HepG2 (cell line): ENCODE results near the gene CHRNA3. TPM values are rescaled to one million over a fixed set of nuclear protein-coding genes. Genes with fewer than 3 reads are reported as not detected.

ENCODE experiments used
- ATRX ChIP-seq: sonication (generic); formaldehyde crosslinking; IDR thresholded peaks from 2 replicates; pipeline ENCODE4 v1.4.0; 2020; ENCODE audit warnings: missing genetic modification reagents, borderline replicate concordance
- ESRRA ChIP-seq: sonication (generic); formaldehyde crosslinking; IDR thresholded peaks from 2 replicates; pipeline ENCODE4 v1.5.1; 2020; ENCODE audit warnings: mild to moderate bottlenecking, low read depth, missing genetic modification reagents
- SALL1 ChIP-seq: sonication (generic); formaldehyde crosslinking; IDR thresholded peaks from 2 replicates; pipeline ENCODE4 v1.8.0; 2022; ENCODE audit warnings: mild to moderate bottlenecking, missing genetic modification reagents
- ZFP90 ChIP-seq: sonication (generic); formaldehyde crosslinking; IDR thresholded peaks from 2 replicates; pipeline ENCODE4 v1.8.0; 2022; ENCODE audit warnings: missing genetic modification reagents, mild to moderate bottlenecking, inconsistent platforms, borderline replicate concordance
- ZMYM3 ChIP-seq: sonication (generic); formaldehyde crosslinking; IDR thresholded peaks from 2 replicates; pipeline ENCODE4 v1.5.1; 2020; ENCODE audit warnings: mild to moderate bottlenecking, missing genetic modification reagents
- ZNF672 ChIP-seq: sonication (generic); formaldehyde crosslinking; IDR thresholded peaks from 2 replicates; pipeline ENCODE4 v1.8.1; 2022; ENCODE audit warnings: missing genetic modification reagents
- ZNF782 ChIP-seq: sonication (generic); formaldehyde crosslinking; IDR thresholded peaks from 2 replicates; pipeline ENCODE4 v1.4.0; 2020; ENCODE audit warnings: missing genetic modification reagents, mild to moderate bottlenecking, borderline replicate concordance
- polyA plus RNA-seq, 8 experiments: library from polyadenylated mRNA; depleted of rRNA in 3 of 8; stranded (reverse) in 7 of 8; unstranded in 1 of 8; fragments of >200 nt; fragmentation: Illumina TruSeq in 4 of 8; extraction: Trizol in 4 of 8; gene quantifications; 2 replicates each; pipeline versions ENCODE4 v1.2.1 to v1.2.3, GENCODE V29; 2011 to 2016; ENCODE audit warnings: low read depth in 4 of 8, missing spikeins in 1 of 8, mixed read lengths in 1 of 8; ENCODE audit not compliant: insufficient read depth in 1 of 8
- total RNA-seq, 5 experiments: library from RNA; depleted of rRNA; stranded (reverse); fragments of >200 nt; fragmentation: Illumina TruSeq; extraction: Trizol; gene quantifications; 2 replicates each; pipeline ENCODE4 v1.2.3, GENCODE V29; 2016; ENCODE audit warnings: low read depth in 1 of 5
- TF ChIP-seq, protein P1 (sequence below): sonication (generic); formaldehyde crosslinking; IDR thresholded peaks from 2 replicates; pipeline ENCODE4 v1.4.0; 2020; ENCODE audit warnings: missing genetic modification reagents
- TF ChIP-seq, protein P2 (sequence below): fragments of 450-650 bp; IDR thresholded peaks from 2 replicates; pipeline ENCODE4 v1.6.1; 2017
- TF ChIP-seq, protein P3 (sequence below): sonication (generic); formaldehyde crosslinking; conservative IDR thresholded peaks from 2 replicates; pipeline ENCODE4 v1.8.1; 2023; ENCODE audit warnings: missing genetic modification reagents
- TF ChIP-seq, protein P4 (sequence below): sonication (generic); formaldehyde crosslinking; IDR thresholded peaks from 2 replicates; pipeline ENCODE4 v1.5.0; 2020; ENCODE audit warnings: mild to moderate bottlenecking, missing genetic modification reagents
- TF ChIP-seq, protein P5 (sequence below): IDR thresholded peaks from 2 replicates; pipeline ENCODE4 v1.6.1; 2016; ENCODE audit warnings: low read depth, missing genetic modification reagents, missing compliant biosample characterization

The CHRNA3 gene
- total and polyA plus RNA-seq, 2 of the 13 experiments (the other 11 are each of a cell fraction or from before 2014, with no cell fraction given) = not detected

DNA sequence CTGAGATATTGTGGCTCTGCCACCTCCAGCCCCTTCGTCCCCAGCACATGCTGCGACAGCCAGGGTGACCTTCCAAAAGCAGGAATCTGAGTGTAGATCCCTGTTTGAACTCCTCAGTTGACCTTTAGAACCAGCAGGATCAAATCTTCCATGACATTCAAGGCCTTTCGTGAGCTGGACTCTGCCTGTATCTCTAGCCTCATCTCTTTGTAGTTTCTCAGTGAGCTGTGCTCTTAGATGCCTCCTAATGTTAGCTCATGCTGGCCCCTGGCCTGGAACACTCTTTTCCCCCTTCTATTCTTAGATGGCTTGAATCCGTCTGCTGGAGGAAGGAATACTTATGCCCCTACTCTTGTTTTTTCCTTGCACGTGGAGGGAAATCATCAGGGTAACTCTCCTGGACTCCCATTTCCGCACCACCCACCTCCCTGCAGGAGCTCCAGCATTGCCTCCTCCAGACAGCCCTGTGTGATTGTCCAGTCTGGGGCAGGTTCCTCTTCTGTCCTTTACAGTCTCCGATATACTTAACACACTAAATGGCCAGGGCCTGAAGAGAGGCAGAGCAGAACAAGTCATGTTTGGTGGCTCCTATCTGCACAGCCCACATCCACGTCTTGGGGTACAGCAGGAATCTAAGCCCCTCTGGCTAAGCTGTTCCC, 46.9 kb upstream of the CHRNA3 start (continued):
- TF ChIP-seq, protein P1, sequence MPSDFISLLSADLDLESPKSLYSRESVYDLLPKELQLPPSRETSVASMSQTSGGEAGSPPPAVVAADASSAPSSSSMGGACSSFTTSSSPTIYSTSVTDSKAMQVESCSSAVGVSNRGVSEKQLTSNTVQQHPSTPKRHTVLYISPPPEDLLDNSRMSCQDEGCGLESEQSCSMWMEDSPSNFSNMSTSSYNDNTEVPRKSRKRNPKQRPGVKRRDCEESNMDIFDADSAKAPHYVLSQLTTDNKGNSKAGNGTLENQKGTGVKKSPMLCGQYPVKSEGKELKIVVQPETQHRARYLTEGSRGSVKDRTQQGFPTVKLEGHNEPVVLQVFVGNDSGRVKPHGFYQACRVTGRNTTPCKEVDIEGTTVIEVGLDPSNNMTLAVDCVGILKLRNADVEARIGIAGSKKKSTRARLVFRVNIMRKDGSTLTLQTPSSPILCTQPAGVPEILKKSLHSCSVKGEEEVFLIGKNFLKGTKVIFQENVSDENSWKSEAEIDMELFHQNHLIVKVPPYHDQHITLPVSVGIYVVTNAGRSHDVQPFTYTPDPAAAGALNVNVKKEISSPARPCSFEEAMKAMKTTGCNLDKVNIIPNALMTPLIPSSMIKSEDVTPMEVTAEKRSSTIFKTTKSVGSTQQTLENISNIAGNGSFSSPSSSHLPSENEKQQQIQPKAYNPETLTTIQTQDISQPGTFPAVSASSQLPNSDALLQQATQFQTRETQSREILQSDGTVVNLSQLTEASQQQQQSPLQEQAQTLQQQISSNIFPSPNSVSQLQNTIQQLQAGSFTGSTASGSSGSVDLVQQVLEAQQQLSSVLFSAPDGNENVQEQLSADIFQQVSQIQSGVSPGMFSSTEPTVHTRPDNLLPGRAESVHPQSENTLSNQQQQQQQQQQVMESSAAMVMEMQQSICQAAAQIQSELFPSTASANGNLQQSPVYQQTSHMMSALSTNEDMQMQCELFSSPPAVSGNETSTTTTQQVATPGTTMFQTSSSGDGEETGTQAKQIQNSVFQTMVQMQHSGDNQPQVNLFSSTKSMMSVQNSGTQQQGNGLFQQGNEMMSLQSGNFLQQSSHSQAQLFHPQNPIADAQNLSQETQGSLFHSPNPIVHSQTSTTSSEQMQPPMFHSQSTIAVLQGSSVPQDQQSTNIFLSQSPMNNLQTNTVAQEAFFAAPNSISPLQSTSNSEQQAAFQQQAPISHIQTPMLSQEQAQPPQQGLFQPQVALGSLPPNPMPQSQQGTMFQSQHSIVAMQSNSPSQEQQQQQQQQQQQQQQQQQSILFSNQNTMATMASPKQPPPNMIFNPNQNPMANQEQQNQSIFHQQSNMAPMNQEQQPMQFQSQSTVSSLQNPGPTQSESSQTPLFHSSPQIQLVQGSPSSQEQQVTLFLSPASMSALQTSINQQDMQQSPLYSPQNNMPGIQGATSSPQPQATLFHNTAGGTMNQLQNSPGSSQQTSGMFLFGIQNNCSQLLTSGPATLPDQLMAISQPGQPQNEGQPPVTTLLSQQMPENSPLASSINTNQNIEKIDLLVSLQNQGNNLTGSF (CRISPR knock-in tag) = no peak
- TF ChIP-seq, protein P2, sequence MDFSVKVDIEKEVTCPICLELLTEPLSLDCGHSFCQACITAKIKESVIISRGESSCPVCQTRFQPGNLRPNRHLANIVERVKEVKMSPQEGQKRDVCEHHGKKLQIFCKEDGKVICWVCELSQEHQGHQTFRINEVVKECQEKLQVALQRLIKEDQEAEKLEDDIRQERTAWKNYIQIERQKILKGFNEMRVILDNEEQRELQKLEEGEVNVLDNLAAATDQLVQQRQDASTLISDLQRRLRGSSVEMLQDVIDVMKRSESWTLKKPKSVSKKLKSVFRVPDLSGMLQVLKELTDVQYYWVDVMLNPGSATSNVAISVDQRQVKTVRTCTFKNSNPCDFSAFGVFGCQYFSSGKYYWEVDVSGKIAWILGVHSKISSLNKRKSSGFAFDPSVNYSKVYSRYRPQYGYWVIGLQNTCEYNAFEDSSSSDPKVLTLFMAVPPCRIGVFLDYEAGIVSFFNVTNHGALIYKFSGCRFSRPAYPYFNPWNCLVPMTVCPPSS = no peak
- TF ChIP-seq, protein P3, sequence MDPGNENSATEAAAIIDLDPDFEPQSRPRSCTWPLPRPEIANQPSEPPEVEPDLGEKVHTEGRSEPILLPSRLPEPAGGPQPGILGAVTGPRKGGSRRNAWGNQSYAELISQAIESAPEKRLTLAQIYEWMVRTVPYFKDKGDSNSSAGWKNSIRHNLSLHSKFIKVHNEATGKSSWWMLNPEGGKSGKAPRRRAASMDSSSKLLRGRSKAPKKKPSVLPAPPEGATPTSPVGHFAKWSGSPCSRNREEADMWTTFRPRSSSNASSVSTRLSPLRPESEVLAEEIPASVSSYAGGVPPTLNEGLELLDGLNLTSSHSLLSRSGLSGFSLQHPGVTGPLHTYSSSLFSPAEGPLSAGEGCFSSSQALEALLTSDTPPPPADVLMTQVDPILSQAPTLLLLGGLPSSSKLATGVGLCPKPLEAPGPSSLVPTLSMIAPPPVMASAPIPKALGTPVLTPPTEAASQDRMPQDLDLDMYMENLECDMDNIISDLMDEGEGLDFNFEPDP (CRISPR knock-in tag) = no peak
- TF ChIP-seq ZFP90 (no peak), ESRRA (CRISPR knock-in tag) (peak; percentile 91), SALL1 (CRISPR knock-in tag) (peak; percentile 21; the same call in 1 of the 2 replicates), ZNF672 (CRISPR knock-in tag) (no peak), ATRX (CRISPR knock-in tag) (no peak), ZNF782 (CRISPR knock-in tag) (no peak), ZMYM3 (peak; percentile 34; the same call in 1 of the 2 replicates)
- TF ChIP-seq, protein P4, sequence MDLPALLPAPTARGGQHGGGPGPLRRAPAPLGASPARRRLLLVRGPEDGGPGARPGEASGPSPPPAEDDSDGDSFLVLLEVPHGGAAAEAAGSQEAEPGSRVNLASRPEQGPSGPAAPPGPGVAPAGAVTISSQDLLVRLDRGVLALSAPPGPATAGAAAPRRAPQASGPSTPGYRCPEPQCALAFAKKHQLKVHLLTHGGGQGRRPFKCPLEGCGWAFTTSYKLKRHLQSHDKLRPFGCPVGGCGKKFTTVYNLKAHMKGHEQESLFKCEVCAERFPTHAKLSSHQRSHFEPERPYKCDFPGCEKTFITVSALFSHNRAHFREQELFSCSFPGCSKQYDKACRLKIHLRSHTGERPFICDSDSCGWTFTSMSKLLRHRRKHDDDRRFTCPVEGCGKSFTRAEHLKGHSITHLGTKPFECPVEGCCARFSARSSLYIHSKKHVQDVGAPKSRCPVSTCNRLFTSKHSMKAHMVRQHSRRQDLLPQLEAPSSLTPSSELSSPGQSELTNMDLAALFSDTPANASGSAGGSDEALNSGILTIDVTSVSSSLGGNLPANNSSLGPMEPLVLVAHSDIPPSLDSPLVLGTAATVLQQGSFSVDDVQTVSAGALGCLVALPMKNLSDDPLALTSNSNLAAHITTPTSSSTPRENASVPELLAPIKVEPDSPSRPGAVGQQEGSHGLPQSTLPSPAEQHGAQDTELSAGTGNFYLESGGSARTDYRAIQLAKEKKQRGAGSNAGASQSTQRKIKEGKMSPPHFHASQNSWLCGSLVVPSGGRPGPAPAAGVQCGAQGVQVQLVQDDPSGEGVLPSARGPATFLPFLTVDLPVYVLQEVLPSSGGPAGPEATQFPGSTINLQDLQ (CRISPR knock-in tag) = no peak
- TF ChIP-seq, protein P5, sequence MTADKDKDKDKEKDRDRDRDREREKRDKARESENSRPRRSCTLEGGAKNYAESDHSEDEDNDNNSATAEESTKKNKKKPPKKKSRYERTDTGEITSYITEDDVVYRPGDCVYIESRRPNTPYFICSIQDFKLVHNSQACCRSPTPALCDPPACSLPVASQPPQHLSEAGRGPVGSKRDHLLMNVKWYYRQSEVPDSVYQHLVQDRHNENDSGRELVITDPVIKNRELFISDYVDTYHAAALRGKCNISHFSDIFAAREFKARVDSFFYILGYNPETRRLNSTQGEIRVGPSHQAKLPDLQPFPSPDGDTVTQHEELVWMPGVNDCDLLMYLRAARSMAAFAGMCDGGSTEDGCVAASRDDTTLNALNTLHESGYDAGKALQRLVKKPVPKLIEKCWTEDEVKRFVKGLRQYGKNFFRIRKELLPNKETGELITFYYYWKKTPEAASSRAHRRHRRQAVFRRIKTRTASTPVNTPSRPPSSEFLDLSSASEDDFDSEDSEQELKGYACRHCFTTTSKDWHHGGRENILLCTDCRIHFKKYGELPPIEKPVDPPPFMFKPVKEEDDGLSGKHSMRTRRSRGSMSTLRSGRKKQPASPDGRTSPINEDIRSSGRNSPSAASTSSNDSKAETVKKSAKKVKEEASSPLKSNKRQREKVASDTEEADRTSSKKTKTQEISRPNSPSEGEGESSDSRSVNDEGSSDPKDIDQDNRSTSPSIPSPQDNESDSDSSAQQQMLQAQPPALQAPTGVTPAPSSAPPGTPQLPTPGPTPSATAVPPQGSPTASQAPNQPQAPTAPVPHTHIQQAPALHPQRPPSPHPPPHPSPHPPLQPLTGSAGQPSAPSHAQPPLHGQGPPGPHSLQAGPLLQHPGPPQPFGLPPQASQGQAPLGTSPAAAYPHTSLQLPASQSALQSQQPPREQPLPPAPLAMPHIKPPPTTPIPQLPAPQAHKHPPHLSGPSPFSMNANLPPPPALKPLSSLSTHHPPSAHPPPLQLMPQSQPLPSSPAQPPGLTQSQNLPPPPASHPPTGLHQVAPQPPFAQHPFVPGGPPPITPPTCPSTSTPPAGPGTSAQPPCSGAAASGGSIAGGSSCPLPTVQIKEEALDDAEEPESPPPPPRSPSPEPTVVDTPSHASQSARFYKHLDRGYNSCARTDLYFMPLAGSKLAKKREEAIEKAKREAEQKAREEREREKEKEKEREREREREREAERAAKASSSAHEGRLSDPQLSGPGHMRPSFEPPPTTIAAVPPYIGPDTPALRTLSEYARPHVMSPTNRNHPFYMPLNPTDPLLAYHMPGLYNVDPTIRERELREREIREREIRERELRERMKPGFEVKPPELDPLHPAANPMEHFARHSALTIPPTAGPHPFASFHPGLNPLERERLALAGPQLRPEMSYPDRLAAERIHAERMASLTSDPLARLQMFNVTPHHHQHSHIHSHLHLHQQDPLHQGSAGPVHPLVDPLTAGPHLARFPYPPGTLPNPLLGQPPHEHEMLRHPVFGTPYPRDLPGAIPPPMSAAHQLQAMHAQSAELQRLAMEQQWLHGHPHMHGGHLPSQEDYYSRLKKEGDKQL = no peak
